Progenitor cell of endocrine pancreas (in vitro differentiated cells): ENCODE data around the gene FDXR. TPM values are rescaled to one million over a fixed set of nuclear protein-coding genes. Genes with fewer than 3 reads are reported as not detected.

ENCODE experiments used
- DNase-seq: peaks from one replicate; pipeline ENCODE4 v3.0.0; 2021; ENCODE audit warnings: low spot score; ENCODE audit not compliant: unreplicated experiment
- H3K27ac Mint-ChIP-seq: 2 replicates; pipeline ENCODE4 v1.8.0; 2021; ENCODE audit warnings: mild to moderate bottlenecking, moderate library complexity, mixed read lengths
- H3K27me3 Mint-ChIP-seq: 2 replicates; pipeline ENCODE4 v1.8.0; 2021; ENCODE audit warnings: mixed read lengths
- H3K36me3 Mint-ChIP-seq: 2 replicates; pipeline ENCODE4 v1.8.0; 2022; ENCODE audit warnings: mixed read lengths; ENCODE audit not compliant: insufficient read depth
- H3K4me1 Mint-ChIP-seq: 2 replicates; pipeline ENCODE4 v1.8.0; 2021; ENCODE audit warnings: low read depth, mixed read lengths
- H3K4me3 Mint-ChIP-seq: 2 replicates; pipeline ENCODE4 v1.8.0; 2021; ENCODE audit warnings: low read depth, mild to moderate bottlenecking, moderate library complexity, mixed read lengths
- H3K9me3 Mint-ChIP-seq: 2 replicates; pipeline ENCODE4 v1.8.0; 2021; ENCODE audit warnings: low read depth, mixed read lengths
- total RNA-seq: library from RNA; stranded (reverse); gene quantifications from 2 replicates; pipeline ENCODE4 v1.2.1, GENCODE V29; 2021
- TF ChIP-seq, protein P1 (sequence below): fragments of 200-600 bp; sonication (generic); IDR thresholded peaks from one replicate; pipeline ENCODE4 v1.5.0; 2021; ENCODE audit warnings: antibody characterized with exemption, mild to moderate bottlenecking; ENCODE audit not compliant: unreplicated experiment

Gene FDXR
- total RNA-seq, 1 donor from 2014 or later: 18.2 TPM

DNA sequence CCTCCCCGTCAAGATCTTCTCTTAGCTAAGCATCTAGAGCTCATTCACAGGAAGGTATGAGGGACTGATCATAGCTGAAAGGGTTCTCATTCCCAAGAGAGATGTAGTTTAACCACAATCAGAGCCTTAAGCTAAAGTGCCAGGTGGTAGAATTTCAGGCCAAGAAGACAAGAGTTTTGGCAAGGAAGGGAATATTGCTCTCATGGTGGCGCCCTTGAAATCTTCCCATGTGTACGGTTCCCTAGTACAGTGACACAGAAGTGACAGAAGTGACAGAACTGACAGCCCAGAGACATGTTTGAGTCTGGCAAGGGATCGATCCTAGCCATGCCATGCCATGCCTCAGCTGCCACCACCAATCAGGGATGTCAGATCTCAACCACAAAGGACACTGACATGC lies 15.6 kb downstream of the FDXR start:
- TF ChIP-seq, protein P1, sequence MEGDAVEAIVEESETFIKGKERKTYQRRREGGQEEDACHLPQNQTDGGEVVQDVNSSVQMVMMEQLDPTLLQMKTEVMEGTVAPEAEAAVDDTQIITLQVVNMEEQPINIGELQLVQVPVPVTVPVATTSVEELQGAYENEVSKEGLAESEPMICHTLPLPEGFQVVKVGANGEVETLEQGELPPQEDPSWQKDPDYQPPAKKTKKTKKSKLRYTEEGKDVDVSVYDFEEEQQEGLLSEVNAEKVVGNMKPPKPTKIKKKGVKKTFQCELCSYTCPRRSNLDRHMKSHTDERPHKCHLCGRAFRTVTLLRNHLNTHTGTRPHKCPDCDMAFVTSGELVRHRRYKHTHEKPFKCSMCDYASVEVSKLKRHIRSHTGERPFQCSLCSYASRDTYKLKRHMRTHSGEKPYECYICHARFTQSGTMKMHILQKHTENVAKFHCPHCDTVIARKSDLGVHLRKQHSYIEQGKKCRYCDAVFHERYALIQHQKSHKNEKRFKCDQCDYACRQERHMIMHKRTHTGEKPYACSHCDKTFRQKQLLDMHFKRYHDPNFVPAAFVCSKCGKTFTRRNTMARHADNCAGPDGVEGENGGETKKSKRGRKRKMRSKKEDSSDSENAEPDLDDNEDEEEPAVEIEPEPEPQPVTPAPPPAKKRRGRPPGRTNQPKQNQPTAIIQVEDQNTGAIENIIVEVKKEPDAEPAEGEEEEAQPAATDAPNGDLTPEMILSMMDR: no peak
- Mint-ChIP-seq H3K36me3 (no peaks in the 10 kb centered on the region), H3K4me1 (peaks cover 2% of the 10 kb centered on the region), H3K27ac (no peak overlapping the region), H3K9me3 (no peaks in the 10 kb centered on the region), H3K27me3 (peaks cover 81% of the 10 kb centered on the region), H3K4me3 (no peak overlapping the region)
- no peak for DNase-seq

DNA sequence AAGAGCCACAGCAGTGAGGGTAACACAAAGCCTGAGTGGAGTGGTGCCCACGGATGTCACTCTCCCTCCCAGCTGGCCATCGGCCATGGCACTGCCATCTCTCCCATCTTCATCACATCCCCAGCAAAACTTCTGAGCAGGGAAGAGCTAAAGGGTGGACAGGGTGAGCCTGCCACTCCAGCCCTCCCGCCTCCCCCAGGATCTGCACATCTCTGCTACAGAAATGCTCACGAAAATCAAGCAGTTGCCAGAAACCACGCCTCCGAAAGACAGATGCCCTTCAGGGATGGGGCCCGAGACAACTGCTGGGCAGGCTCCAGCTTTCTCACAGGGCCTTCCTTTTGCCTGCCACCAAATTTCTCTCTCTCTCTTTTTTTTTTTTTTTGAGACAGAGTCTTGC lies 16.7 kb downstream of the FDXR start:
- no peaks in the 10 kb centered on the region for H3K36me3 Mint-ChIP-seq
- H3K4me1 Mint-ChIP-seq: peaks cover 2% of the 10 kb centered on the region
- TF ChIP-seq, protein P1: no peak
- peaks cover 82% of the 10 kb centered on the region for H3K27me3 Mint-ChIP-seq
- no peak overlapping the region for H3K27ac Mint-ChIP-seq
- H3K9me3 Mint-ChIP-seq: no peaks in the 10 kb centered on the region
- H3K4me3 Mint-ChIP-seq: no peak overlapping the region
- no peak for DNase-seq

DNA sequence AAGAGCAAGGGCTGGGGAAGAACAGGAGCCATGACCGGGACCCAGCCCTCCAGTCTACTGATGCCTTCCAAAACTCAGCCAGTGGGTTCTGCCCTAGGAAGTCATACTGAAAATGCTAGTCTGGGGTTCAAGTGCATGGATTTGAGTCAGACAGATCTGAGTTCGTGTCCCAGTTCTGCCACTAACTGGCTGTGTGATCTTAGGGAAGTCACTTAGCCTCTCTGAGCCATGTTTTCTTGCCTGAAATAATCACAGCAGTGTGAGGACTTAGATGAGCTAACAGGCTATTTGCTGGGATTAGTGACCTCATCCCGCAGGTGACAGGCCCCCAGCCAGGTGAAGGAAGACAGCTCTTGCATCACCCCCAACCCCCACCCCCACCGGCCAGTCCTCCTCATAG lies 17.5 kb downstream of the FDXR start:
- H3K4me1 Mint-ChIP-seq: peaks cover 2% of the 10 kb centered on the region
- TF ChIP-seq, protein P1: no peak
- no peaks in the 10 kb centered on the region for H3K36me3 Mint-ChIP-seq
- no peaks in the 10 kb centered on the region for H3K9me3 Mint-ChIP-seq
- no peak for DNase-seq
- H3K4me3 Mint-ChIP-seq: no peak overlapping the region
- peaks cover 84% of the 10 kb centered on the region for H3K27me3 Mint-ChIP-seq
- H3K27ac Mint-ChIP-seq: no peak overlapping the region

DNA sequence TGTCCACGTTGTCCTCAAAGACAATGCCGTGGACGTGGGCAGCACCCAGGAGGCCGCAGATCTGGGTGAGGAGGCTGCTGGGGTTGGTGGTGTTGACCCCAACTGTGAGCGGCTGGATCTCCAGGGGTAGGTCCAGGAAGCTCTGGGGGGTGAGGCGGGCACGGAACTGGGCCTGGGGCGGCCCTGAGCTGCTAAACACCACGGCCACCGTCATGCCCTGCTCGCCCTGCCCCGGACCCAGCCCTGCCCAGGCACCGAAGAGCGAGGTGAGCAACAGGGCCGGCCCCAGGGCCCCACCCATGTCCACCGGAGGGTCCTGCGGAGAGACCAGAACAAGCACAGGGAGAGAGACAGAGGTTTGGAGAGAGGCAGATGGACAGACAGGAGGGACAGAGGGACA lies 18.0 kb downstream of the FDXR start:
- TF ChIP-seq, protein P1: no peak
- Mint-ChIP-seq H3K27ac (no peak overlapping the region), H3K4me1 (peaks cover 2% of the 10 kb centered on the region), H3K4me3 (no peak overlapping the region), H3K36me3 (no peaks in the 10 kb centered on the region), H3K9me3 (no peaks in the 10 kb centered on the region), H3K27me3 (peaks cover 83% of the 10 kb centered on the region)
- no peak for DNase-seq

DNA sequence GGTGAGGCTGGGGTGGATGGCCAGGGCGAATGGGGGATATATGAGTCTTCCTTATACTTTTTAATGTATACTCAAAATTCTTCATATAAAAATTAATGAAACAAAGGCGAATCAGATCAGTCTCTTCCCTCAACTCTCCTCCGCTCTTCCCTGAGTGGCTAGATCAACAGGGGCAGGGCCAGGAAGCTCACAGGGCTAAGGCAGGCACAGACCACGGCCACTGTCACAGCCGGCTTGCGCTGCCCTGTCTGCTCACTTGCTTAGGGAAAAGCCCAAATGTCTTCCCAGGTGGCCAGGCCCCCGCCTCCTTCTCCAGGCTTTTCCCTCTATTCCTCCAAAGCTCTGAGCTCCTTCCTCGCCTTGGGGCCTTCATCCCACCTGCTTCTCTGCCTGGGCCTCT lies 19.1 kb downstream of the FDXR start:
- H3K27me3 Mint-ChIP-seq: peaks cover 88% of the 10 kb centered on the region
- H3K4me3 Mint-ChIP-seq: peak overlapping the region; percentile 26
- H3K9me3 Mint-ChIP-seq: no peaks in the 10 kb centered on the region

More for the DNA sequence above, 19.1 kb downstream of the FDXR start:
- no peak for DNase-seq
- TF ChIP-seq, protein P1: no peak
- Mint-ChIP-seq H3K4me1 (no peaks in the 10 kb centered on the region), H3K36me3 (no peaks in the 10 kb centered on the region), H3K27ac (no peak overlapping the region)
